ENCODE measurements around the gene SPATA24.
"Not testable (repeated sequence)": the region's sequence is repeated elsewhere in the genome, so short reads cannot be mapped to it uniquely, and the experiment has no call there.

Gene SPATA24

DNA sequence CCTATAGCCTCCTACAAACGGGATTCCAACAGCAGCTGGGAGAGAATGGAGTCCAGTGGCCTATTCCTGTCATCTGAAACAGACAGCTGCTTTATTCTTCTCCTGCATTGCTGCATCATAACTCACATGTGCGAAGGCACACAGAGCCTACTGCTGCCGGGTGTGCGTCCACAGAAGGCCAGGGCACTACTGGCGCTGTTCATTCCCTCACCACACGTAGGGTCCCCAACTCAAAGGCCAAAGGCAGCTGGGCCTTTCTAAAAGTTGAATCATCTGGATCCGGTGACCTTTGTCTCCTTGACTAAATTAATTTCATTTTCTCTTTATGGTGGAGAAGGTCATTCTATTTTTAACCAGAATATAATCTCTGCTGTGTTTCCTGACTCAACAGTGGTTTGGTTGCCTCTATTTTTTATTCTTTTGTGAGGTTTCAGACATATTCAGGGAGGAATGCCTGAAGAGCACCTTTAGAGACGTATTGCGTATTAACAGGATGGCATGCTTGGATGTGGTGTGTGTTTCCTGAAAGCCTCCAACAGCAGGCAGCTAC is 10.8 kb upstream of the SPATA24 start:
- H3K4me3 ChIP-seq (ENCODE audit: low read depth, low read length) = no peak overlapping the region
- H3K36me3 ChIP-seq (replicated peaks) = peaks cover 10% of the 10 kb centered on the region
- H3K27ac ChIP-seq = no peak overlapping the region
- no peak for TF ChIP-seq CTCF (IDR thresholded peaks at IDR 0.05; ENCODE audit: low read depth, low read length, missing control alignments)
- H3K27me3 ChIP-seq (replicated peaks) = no peaks in the 10 kb centered on the region
- in situ Hi-C loops (cut with HindIII; ENCODE audit: low pct_ligation_motif_present, low sequenced_read_pairs) = loop anchor here (10.0 to 25.0 kb wide), 2 partner anchors 100 to 348 kb away; no protein-coding TSS in a partner anchor
- no peak for DNase-seq

GRCh38 chr5:139413963-139414362 is 10.1 kb upstream of the SPATA24 start:
- H3K27ac ChIP-seq = no peak overlapping the region
- H3K27me3 ChIP-seq (replicated peaks) = no peaks in the 10 kb centered on the region
- in situ Hi-C loops (cut with HindIII; ENCODE audit: low pct_ligation_motif_present, low sequenced_read_pairs) = loop anchor here (10.0 to 25.0 kb wide), 2 partner anchors 101 to 348 kb away; no protein-coding TSS in a partner anchor
- no peak overlapping the region for H3K4me3 ChIP-seq (ENCODE audit: low read depth, low read length)
- peaks cover 5% of the 10 kb centered on the region for H3K36me3 ChIP-seq (replicated peaks)
- TF ChIP-seq CTCF (IDR thresholded peaks at IDR 0.05; ENCODE audit: low read depth, low read length, missing control alignments) = no peak
- DNase-seq = no peak

DNA sequence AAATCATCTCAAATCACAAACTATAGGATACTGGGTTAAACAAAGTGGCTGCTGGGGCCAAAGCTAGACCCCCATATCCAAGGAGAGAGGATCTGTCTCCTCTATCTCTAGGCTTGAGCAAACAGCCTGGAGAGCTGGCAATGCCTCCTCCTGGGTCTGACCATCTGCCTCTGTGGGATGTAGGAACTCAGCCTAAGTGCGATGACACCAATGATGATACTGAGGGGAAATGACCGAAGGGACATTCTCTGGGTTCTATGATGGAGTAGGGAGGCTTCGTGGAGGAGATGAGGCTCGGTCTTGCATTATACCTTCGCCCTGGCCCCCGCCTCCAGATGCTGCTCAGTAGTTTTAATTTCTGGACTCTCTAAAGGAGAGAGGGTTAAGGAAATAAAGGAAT is 9.3 kb upstream of the SPATA24 start:
- Histone ChIP-seq H3K27ac (no peak overlapping the region), H3K27me3 (replicated peaks) (no peaks in the 10 kb centered on the region), H3K4me3 (ENCODE audit: low read depth, low read length) (no peak overlapping the region), H3K36me3 (replicated peaks) (no peaks in the 10 kb centered on the region)
- in situ Hi-C loops (cut with HindIII; ENCODE audit: low pct_ligation_motif_present, low sequenced_read_pairs) = loop anchor here (10.0 to 25.0 kb wide), 2 partner anchors 102 to 349 kb away; no protein-coding TSS in a partner anchor
- DNase-seq = no peak
- no peak for TF ChIP-seq CTCF (IDR thresholded peaks at IDR 0.05; ENCODE audit: low read depth, low read length, missing control alignments)

DNA sequence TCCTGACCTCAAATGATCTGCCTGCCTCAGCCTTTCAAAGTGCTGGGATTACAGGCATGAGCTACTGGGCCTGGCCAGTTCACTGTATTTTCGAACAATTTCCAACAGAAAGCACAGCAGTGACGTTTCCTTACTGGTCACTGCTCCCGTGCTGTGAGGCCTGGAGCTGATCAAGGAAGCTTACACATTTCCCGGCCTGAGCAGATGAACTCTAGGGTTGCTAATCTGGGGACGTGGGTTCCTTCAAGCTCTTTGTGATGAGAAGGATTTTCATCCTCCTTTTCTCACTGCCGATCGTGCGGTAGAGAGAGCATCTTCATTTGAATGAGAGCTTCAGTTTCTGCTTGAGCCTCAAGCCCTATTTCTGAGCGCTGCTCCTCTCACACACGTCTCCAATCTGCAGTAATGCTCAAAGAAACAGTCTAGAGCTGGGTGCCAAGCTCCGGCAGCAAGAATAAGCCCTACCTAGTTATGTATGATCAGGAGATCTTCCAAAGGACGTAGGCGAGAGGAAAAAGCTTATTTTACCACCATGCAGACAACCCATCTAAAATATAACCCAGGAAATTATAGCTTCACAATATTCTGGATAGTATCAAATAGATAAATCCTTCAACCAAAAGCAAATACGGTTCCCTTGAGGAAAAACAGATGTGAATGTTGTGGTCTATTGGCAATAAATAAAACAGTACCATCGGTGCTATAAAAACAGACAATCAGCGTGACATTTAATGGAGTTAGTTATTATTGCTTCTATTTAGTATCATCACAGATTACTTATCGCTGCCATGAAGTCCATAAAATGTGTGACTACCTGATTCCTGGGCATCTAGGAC is 7.3 kb upstream of the SPATA24 start:
- in situ Hi-C loops (cut with HindIII; ENCODE audit: low pct_ligation_motif_present, low sequenced_read_pairs) = loop anchor here (10.0 to 25.0 kb wide), 2 partner anchors 104 to 351 kb away; no protein-coding TSS in a partner anchor
- Histone ChIP-seq H3K4me3 (ENCODE audit: low read depth, low read length) (no peak overlapping the region), H3K36me3 (replicated peaks) (no peaks in the 10 kb centered on the region), H3K27me3 (replicated peaks) (no peaks in the 10 kb centered on the region), H3K27ac (no peak overlapping the region)
- no peak for TF ChIP-seq CTCF (IDR thresholded peaks at IDR 0.05; ENCODE audit: low read depth, low read length, missing control alignments)
- DNase-seq = no peak

GRCh38 chr5:139410121-139410992 is 6.5 kb upstream of the SPATA24 start:
- no peak for DNase-seq
- no peak for TF ChIP-seq CTCF (IDR thresholded peaks at IDR 0.05; ENCODE audit: low read depth, low read length, missing control alignments)
- Histone ChIP-seq H3K36me3 (replicated peaks) (no peaks in the 10 kb centered on the region), H3K27me3 (replicated peaks) (no peaks in the 10 kb centered on the region), H3K4me3 (ENCODE audit: low read depth, low read length) (no peak overlapping the region), H3K27ac (no peak overlapping the region)
- in situ Hi-C loops (cut with HindIII; ENCODE audit: low pct_ligation_motif_present, low sequenced_read_pairs) = loop anchor here (10.0 to 25.0 kb wide), 2 partner anchors 104 to 352 kb away; no protein-coding TSS in a partner anchor

GRCh38 chr5:139409116-139409515 is 5.2 kb upstream of the SPATA24 start:
- DNase-seq; H3K36me3 ChIP-seq (replicated peaks); H3K27ac ChIP-seq; H3K27me3 ChIP-seq (replicated peaks); H3K4me3 ChIP-seq (ENCODE audit: low read depth, low read length): not testable (repeated sequence)
- in situ Hi-C loops (cut with HindIII; ENCODE audit: low pct_ligation_motif_present, low sequenced_read_pairs) = loop anchor here (25.0 kb wide), 1 partner anchor 353 kb away; no protein-coding TSS in a partner anchor

Data from brain microvascular endothelial cell (primary cell).